Measurements from ENCODE around the gene HOXB9.
A peak's percentile ranks its signal among the peaks of the same experiment; 100 is the strongest.

DNA sequence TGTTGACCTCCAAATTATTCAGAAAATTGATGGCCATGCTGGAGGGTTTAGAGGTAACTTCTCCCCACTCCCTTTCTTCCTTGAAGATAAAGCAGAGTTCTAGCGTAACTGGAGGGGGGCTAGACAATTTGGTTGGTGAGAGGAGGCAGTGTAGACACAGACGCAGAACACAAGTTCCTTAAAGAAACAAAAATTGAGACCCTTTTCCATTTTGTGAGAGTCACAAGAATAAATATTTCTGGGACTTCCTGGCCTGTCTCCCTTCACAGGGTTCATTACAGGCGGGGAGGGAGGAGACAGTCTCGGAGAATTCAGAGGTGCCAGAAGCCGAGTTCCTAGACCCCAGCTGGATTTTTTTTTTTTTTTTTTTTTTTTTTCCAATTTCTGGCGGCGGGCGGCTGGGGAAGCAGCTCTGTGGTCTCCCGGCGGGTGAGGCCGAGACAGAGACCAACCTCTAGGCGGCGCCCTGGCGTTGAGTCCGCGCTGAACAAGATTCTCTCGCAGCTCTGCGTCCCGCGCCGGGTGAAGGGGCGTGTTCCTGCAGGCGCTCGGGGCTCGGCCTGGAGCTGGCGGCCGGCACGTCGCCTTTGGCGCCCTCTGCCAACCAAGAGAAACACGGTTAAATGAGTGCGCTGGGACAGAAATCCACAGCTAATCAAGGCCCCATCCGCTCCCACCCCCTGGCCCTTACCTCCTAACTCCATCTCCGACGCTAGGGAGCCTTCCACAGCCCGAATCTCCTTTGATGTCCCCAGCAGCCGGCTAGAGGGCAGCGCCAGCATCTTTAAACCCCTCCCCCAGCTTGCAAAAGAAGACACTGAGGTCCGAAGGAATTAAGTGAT lies 10.2 kb upstream of the HOXB9 start:
- TF ChIP-seq, protein P1, sequence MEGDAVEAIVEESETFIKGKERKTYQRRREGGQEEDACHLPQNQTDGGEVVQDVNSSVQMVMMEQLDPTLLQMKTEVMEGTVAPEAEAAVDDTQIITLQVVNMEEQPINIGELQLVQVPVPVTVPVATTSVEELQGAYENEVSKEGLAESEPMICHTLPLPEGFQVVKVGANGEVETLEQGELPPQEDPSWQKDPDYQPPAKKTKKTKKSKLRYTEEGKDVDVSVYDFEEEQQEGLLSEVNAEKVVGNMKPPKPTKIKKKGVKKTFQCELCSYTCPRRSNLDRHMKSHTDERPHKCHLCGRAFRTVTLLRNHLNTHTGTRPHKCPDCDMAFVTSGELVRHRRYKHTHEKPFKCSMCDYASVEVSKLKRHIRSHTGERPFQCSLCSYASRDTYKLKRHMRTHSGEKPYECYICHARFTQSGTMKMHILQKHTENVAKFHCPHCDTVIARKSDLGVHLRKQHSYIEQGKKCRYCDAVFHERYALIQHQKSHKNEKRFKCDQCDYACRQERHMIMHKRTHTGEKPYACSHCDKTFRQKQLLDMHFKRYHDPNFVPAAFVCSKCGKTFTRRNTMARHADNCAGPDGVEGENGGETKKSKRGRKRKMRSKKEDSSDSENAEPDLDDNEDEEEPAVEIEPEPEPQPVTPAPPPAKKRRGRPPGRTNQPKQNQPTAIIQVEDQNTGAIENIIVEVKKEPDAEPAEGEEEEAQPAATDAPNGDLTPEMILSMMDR (IDR thresholded peaks at IDR 0.05 in 2 of 3, conservative IDR thresholded peaks at IDR 0.05 in 1 of 3; ENCODE audit: insufficient read depth in 2 of 3, low read depth in 1 of 3, low read length in 3 of 3) = peak; percentile 82 to 86 (median 84)
- TF ChIP-seq, protein P2, sequence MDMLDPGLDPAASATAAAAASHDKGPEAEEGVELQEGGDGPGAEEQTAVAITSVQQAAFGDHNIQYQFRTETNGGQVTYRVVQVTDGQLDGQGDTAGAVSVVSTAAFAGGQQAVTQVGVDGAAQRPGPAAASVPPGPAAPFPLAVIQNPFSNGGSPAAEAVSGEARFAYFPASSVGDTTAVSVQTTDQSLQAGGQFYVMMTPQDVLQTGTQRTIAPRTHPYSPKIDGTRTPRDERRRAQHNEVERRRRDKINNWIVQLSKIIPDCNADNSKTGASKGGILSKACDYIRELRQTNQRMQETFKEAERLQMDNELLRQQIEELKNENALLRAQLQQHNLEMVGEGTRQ (CRISPR knock-in tag; IDR thresholded peaks at IDR 0.05) = no peak
- TF ChIP-seq EP300 (IDR thresholded peaks at IDR 0.05; ENCODE audit: low read length) (peak; percentile 23; the same call in 1 of the 2 replicates), RFX1 (IDR thresholded peaks at IDR 0.05) (no peak), ZNF830 (CRISPR knock-in tag; IDR thresholded peaks at IDR 0.05) (no peak), BMI1 (IDR thresholded peaks at IDR 0.05; ENCODE audit: low read length) (no peak), ZNF644 (tag; IDR thresholded peaks at IDR 0.05; ENCODE audit: low read depth) (no peak), SP1 (CRISPR knock-in tag; IDR thresholded peaks at IDR 0.05) (0 out of 2 replicates have a peak, but pooled peaks have one; percentile 22), ZBTB1 (CRISPR knock-in tag; IDR thresholded peaks at IDR 0.05; ENCODE audit: borderline replicate concordance, low read depth) (no peak), KLF1 (tag; IDR thresholded peaks at IDR 0.05) (no peak), JUND (IDR thresholded peaks at IDR 0.05; ENCODE audit: borderline replicate concordance, low read depth, low read length) (peak; percentile 64), JUND (tag; IDR thresholded peaks at IDR 0.05; ENCODE audit: borderline replicate concordance, low read depth, low read length) (peak; percentile 26; the same call in 1 of the 3 replicates), ZFX (CRISPR knock-in tag; IDR thresholded peaks at IDR 0.05) (peak; percentile 81), RAD21 (CRISPR knock-in tag; conservative IDR thresholded peaks at IDR 0.05 in 1 of 2, IDR thresholded peaks at IDR 0.05 in 1 of 2) (peak in 1 of 2 experiments; percentile 49; a peak in 3 of 4 replicates)

Data from K562 (cell line).